ENCODE data around the gene AP5Z1. TPM values are rescaled to one million over a fixed set of nuclear protein-coding genes. Genes with fewer than 3 reads are reported as not detected.

Gene AP5Z1
- total RNA-seq, 4 donors from 2014 or later: 12.9 to 40.2 (median 14.6) TPM

GRCh38 chr7:4805110-4805983 lies 29.9 kb downstream of the AP5Z1 start:
- Histone ChIP-seq H3K27ac (no peak overlapping the region), H3K9me3 (no peaks in the 10 kb centered on the region), H3K4me1 (no peaks in the 10 kb centered on the region), H3K36me3 (no peaks in the 10 kb centered on the region), H3K4me3 (no peak overlapping the region), H3K27me3 (no peaks in the 10 kb centered on the region)
- no peak for TF ChIP-seq POLR2A (IDR thresholded peaks at IDR 0.05)
- TF ChIP-seq CTCF (IDR thresholded peaks at IDR 0.05): no peak
- no peak for DNase-seq
- intact Hi-C loops (cut with DNase I; ENCODE audit: low total_unique reads): no loop called here

- Histone ChIP-seq H3K4me3 (no peak overlapping the region), H3K36me3 (no peaks in the 10 kb centered on the region), H3K27me3 (no peaks in the 10 kb centered on the region), H3K4me1 (no peaks in the 10 kb centered on the region), H3K27ac (no peak overlapping the region), H3K9me3 (no peaks in the 10 kb centered on the region)
- TF ChIP-seq CTCF (IDR thresholded peaks at IDR 0.05) (no peak), POLR2A (IDR thresholded peaks at IDR 0.05) (no peak)
- intact Hi-C loops (cut with DNase I; ENCODE audit: low total_unique reads): no loop called here
- DNase-seq: no peak
These were observed 30.5 kb downstream of the AP5Z1 start for GRCh38 chr7:4805984-4806300.

GRCh38 chr7:4806983-4807597 lies 31.7 kb downstream of the AP5Z1 start:
- DNase-seq: peak in 1 of 2 donors; percentile 26
- no peak for TF ChIP-seq CTCF (IDR thresholded peaks at IDR 0.05)
- TF ChIP-seq POLR2A (IDR thresholded peaks at IDR 0.05): no peak
- Histone ChIP-seq H3K27me3 (no peaks in the 10 kb centered on the region), H3K36me3 (no peaks in the 10 kb centered on the region), H3K4me3 (no peak overlapping the region), H3K27ac (peak overlapping the region; percentile 27 to 67), H3K9me3 (no peaks in the 10 kb centered on the region), H3K4me1 (no peaks in the 10 kb centered on the region)
- intact Hi-C loops (cut with DNase I; ENCODE audit: low total_unique reads): no loop called here

- H3K9me3 ChIP-seq: no peaks in the 10 kb centered on the region
- TF ChIP-seq CTCF (IDR thresholded peaks at IDR 0.05): no peak
- no peak for TF ChIP-seq POLR2A (IDR thresholded peaks at IDR 0.05)
- H3K27me3 ChIP-seq: no peaks in the 10 kb centered on the region
- intact Hi-C loops (cut with DNase I; ENCODE audit: low total_unique reads): no loop called here
- H3K4me3 ChIP-seq: no peak overlapping the region
- peak in 1 of 2 donors; percentile 49 for DNase-seq
- peak overlapping the region; percentile 27 to 67 for H3K27ac ChIP-seq
- no peaks in the 10 kb centered on the region for H3K4me1 ChIP-seq
- no peaks in the 10 kb centered on the region for H3K36me3 ChIP-seq
These were observed 32.2 kb downstream of the AP5Z1 start for GRCh38 chr7:4807598-4808016.

GRCh38 chr7:4808026-4808425 lies 32.6 kb downstream of the AP5Z1 start:
- Histone ChIP-seq H3K9me3 (no peaks in the 10 kb centered on the region), H3K36me3 (no peaks in the 10 kb centered on the region), H3K27ac (peak overlapping the region; percentile 27 to 67), H3K4me3 (no peak overlapping the region), H3K4me1 (no peaks in the 10 kb centered on the region), H3K27me3 (no peaks in the 10 kb centered on the region)
- intact Hi-C loops (cut with DNase I; ENCODE audit: low total_unique reads): no loop called here
- TF ChIP-seq POLR2A (IDR thresholded peaks at IDR 0.05) (no peak), CTCF (IDR thresholded peaks at IDR 0.05) (no peak)
- no peak for DNase-seq

All from uterus (tissue), 4 donors.